ENCODE data around the gene SIM1.

The SIM1 gene

DNA sequence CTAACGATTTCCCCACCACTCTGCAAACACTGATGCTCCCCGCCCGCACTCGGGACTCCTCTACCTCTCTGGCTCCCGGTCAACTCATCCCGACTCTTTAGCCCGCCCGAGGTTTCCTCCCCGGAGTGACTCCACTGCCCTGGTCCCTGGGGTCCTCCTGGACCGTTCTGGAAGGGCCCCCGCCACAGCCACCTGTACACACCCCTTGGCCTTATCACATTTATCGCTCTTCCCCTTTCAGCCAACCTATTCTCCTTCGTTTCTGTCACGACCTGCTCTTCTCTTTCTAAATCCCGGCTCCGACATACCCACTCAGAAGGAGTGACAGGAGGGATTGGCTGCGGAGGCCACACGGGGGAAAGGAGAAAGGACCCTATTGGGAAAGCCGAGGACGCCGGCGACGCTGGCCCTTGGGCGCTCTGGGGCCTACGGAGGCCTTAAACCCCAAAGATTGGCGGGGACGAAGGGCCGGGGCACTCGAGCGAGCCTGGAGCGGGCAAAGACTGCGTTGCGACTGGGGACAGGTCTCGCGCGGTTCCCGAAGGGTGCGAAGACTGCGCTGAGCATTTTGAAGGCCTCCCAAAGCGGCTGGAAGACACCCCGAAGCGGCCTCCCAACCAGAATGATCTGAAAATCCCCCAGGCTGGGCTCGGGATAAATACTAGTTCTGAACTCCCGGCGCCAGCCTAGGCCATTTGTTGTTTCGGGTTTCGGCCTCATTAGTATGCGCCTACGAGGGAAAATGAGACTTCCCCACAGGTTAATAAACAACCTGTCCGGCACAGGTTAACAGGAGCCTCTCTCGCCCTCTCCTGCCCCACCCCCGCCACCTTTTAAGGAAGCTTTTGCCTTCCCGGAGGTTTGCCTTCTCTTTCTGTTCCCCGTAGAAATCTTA, 9.2 kb downstream of the SIM1 start:
- no peak for DNase-seq

DNA sequence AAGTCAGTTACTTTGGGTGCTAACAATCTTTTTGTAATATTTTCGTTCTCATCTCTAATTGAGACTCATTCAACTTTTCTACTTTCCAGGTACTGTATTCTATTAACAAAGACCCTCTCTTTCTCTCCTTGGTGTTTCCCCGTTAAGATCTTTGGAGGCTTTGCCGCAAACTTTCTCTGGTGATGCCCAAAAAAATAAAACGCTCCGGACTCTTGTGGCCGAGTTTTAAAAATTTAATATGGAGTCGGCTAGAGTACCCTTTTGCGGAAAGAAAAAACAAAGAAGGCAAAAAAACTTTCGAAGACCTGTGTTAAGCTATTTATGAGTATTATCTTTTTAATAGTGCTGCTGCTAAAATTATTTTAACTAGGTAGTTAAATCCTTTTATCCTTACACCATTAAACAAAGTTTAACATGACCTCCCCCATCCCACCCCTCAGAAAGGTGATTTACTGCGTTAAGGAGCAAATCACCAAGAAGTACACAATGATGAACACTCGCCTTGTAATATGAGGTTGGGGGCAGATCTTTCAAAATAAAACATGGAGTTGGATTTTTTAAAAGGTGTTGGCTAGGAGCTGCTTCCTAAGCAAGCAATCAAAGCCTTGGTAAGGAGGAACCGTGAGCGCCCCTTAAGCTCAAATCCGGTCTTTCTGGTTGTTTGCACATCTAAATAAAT, 10.0 kb downstream of the SIM1 start:
- DNase-seq, result no peak

DNA sequence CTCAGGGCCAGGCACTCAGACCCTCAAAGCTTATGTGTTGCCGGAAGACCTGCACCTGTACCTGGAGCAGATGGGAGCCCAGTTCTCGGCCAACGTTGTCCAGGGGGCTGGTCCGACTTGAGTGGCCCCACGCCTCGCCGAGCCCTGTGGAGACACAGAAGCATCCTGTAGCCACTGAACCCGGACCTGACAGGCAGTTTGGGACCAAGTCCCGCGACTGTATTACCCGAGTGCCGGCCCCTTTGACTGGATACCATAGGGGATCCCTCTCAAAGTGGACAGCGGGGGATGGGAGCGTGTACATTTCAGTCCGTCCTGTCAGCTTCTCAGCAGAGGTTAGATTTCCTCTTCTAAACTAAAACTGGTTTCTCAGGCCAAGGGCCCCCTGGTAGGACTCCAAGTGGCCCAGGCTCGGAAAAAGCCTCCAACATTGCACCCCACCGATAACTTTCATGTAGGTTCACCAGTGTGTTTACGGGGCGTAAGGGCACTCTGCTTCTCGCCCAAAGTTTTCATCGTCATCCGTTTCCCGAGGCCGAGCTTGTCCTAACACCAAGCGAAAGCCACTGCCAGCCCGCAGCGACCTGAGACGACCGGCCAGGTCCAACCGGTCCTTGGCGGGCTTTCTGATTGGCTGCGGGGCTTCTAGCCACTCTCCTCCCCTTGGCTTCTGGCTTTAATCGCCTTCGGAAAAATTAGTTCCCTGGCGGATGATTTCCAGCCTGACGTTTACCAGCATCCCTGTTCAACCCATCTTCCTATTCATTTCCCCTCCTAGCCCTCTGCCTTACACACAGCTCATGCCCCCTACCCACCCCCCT, 10.8 kb downstream of the SIM1 start:
- DNase-seq, result no peak

DNA sequence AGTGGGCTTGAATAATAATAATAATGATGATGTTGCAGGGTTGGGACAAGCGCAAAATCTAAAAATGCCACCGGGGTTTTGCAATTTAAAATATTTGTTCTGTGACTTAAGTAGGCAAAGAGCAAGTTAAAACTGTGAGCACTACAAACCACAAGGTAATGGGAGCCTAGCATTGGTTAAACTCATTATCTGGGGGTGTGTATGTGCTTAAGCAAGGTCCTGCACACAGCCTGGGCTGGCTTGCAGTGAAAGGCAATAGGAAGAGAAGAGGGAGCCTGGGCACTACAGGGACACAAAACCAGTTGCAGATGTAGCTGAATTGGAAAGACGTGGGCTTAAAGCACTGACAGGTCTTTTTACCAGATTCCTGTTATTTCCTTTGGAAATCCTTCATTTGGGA, 11.7 kb downstream of the SIM1 start:
- DNase-seq, result no peak

DNA sequence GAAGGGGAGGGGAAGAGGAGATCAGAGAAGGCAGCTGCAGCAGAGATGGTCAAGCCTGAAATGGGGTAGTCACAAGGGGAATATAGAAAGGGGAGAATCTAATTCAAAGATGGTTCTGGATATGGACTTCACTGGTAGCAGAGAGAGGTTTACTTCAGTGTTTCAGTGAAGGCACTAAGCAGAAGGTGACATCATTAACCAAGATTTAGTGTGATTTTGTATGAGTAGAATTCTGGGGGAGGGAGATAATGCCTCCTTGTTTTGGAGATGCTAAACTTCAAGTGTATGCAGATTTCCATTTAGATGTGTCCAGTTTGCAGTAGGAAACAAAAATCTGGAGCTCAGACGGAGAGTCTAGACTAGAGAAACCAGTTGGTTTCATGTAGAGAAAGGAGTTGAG, 13.1 kb downstream of the SIM1 start:
- DNase-seq, result no peak

DNA sequence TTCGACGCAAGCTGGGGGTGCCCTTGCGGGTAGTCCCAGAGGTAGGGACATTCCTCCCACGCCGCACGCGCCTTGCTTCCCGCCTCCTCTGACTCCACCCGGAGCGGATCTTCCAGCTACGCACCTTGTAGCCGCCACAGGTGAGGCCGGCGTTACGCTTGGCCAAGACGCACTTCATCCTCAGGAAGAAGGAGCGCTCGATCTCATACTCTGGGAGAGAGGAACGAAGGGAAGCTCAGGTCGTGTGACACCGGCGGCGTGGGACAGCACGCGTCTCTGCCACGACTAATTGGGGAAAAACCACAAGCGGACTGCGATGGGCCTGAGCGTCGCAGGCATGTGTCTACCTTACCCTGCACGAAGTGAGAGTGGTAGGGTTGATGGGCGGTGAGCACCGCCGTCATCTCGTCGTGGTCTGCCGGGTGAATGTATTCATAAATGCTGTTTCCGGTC, 15.5 kb downstream of the SIM1 start:
- no peak for DNase-seq

DNA sequence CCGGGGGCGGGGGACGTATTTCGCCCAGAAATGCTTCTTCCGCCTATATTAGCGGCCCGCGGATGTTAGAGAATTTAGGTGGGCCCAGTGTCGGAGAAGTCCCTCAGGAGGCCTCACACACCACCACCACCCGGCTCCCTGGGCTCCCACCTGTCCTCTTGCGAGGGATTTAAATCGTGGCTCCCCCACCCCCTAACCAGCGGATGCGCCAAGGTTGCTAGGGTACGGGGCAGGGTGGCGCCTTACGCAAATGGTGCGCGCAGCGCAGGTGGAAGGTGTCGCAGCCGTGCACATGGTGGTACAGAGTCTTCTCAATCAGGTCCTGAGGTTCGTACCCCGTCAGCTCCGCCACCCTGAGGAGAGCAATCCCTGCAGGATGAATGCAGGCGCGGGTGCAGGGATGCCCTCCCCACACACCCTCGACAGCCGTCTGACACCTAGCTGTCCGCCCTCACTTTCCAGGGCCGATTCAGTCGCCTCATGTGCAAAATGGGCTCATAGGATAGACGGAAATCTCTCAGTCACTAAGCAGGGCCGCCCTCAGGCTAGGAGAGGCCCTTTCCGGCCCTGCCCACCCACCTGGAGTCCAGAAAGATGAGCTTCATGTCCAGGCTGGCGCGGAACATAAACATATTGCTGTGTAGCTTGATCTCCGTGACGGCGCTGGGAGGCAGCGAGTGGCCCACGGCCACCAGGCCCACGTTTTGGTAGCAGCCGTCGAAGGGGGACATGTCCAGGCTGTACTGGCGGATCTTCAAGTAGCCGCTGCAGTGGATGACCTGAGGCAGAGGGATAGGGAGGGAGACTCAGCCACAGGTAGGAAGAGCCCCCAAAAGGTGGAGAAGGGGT, 16.6 kb downstream of the SIM1 start:
- no peak for DNase-seq

DNA sequence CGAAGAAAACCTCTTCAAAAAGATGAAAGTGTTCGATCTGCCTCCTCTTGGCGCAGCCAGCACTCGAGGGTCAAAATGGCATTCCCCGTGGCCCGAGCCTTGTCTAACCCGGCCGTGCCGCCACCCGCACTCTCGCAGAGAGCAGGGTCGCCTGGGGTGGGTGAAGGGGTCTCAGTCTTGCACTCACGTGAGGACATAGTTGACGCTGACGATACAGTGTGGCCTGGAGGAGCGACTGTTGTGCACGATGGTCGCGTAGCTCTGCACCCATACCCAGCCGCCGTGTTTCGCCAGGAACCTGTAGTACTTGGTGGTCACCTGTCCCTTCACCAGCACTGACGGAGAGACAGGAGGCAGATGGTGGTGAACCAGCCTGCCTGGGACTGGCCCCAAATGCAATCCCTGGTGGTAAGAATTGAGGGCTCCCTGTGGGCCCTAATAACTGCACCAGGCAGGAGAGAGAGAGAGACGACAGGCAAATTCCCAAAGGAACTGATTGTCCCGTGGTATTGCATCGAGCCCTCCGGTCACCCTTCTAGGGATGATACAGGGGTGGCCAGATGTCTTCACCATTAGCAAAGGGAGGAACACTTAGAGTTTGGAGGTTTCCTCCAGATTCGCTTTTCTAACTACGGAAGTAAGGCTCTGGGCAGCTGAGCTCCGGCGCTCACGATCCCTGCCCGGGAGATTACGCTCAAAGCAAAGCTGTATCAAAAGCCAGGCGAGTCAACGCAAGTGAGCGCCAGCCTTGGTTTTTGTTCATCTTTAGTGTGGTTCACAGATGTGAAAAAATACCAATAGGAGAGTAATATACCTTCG, 17.4 kb downstream of the SIM1 start:
- DNase-seq, result no peak

DNA sequence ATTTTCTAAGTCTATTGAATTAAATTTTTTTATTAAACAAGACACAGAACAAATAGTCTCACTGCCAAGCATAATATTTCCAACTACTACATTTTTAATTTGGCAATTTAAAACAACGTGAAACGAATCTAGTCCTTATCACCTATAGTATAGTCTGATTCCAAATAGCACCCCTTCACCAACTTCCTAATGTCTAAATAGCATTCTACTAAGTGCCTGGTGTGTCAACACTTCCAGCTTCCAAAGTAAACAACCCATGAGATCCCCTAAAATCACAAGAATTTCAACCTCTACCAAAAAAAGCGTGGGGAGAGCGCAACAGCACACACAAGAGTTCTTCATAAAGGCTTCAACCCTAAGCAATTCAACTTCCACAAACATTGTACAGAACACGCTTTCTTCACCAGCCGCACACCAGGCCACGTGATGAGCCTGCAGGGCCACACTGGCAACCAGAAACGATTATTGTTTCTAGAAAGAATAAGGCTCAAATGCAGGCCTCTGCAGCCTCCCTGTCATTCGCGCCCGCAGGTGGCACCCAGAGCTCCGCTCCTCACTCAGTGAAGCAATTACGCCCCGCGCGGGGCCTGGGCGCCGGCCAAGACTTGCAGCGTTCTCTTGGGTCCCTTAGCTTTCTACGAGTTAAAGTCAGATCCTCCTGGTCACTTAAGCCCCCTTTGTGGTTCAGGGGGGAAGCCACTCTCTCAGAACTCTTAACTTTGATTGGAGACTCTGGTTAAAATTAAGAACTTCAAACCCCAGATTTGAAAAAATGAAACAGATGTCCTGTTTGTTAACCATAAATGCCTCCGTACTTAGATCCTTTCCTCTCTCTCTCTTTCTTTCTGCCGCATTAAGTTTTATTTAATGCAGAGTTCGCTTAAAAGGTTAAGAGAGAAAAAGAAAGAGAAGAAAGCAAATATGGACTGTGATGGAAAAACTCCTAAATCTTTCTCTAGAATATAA, 18.3 kb downstream of the SIM1 start:
- DNase-seq, result no peak

DNA sequence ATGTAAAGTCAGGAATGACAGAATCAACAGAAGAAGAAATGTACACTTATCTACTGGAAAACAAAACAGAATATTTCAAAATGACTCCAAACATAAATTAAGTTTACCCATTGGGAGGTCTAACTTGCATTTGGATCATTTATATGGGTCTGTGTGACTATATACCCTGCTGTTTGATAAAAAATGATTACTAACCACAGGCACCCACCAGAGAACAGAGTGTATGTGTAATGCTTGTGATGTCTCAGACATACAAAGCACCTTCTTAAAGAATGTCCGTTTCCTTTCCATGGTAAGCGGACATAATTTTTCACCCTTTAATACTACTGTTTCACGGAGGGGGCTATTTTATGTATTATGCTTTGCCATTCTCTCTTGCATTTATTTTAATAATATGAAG, 19.2 kb downstream of the SIM1 start:
- DNase-seq, result no peak

DNA sequence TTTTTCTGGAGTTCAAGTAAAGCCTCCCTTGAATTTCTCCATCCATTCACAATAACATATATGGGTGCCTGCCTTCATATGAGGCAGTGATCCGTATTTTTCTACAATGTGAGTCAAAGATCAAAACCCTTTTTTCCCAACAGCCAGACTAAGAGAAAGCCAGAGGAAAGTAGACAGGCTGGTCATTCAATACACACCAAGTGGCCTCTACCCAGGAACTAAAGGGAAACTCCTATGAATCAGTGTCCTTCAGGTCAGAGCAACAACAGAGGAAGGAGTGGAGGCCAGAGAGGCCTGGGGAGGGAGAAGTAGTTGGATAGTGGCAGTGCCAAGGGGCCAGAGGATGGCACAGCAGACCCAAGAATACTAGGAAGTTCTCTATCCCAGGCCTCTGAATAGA, 23.8 kb downstream of the SIM1 start:
- no peak for DNase-seq

DNA sequence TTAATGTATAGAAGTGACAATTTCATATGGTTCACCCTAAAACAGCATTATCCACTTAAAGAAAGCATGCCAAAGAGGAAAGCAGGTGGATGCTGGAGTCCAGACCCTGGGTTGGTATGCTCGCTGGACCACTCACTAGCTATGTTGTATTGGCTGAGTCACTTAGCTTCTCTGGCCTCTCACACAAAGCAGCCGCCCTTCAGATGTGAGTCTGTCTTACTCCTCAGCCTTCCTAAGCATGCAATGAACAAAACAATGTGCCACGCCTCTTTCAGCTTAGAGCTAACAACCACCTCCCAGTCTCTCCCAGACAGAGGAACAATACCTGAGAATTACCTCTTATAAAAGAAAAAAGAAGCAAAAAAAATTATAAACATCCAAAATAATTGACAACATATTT, 29.4 kb downstream of the SIM1 start:
- DNase-seq, result no peak

DNA sequence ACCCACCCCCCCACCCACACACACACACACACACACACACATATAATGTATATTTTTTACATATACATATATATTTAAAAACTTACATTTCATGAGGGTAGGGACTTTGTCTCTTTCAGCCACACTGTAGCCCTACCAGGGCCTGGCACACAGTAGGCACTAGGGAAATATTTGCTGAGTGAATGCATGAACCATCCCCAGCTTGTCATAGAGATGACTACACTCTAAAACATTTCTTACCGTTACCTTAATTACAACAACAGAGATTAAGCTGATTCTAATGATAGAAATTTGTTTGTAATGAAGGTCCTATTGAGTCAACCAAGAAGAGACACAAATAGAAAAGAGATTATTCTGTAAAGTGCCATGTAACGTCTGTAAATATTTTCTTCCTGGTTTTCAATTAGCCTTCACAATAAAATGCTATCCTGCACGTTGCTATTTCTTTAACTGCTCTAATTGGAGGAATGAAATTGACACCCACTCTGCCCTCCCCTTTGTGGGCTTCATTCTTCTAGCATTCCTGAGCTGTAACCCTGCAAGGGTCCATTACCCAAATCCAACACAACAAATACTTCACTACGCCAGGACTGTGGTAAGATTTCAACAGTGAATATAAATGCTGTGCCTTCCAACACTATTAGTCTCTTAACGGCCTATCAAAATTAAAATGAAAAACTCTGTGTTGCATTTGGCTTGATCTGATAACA, 30.8 kb downstream of the SIM1 start:
- DNase-seq, result no peak

DNA sequence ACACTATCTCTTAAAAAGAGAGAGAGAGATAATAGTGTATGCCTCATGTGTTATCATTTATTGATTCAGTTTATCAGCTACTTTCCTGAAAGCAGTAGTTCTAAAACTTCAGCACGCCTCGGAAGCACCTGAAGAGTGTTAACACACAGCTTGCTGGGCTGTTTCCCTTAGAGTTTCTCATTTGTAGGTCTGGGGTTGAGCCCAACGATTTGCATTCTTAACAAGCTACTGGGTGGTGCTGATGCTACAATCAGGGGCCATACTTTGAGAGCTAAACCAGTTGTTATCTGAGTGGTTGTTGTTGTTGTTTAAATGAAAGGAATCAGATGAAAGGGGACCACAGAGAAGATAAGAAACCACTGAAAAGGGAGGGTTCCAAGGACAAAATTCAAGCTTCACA, 32.6 kb downstream of the SIM1 start:
- no peak for DNase-seq

DNA sequence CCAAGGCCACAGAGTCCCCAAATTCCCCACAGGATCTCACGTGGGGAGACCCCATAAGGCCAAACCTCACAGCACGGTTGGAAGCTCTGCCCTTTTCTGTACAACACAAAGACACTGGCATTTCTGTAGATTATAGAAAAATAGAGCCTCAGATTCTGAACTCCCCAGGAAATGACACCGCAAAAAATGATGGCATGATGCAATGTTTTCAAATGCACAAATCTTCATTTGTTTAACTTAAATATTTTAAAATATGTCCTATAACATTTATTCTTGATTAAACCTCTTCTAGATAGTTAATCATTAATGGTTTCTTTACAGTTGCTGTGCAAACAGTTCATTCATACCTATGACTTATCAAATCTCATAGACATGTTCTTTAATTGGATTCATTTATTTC, 33.8 kb downstream of the SIM1 start:
- DNase-seq, result no peak

DNA sequence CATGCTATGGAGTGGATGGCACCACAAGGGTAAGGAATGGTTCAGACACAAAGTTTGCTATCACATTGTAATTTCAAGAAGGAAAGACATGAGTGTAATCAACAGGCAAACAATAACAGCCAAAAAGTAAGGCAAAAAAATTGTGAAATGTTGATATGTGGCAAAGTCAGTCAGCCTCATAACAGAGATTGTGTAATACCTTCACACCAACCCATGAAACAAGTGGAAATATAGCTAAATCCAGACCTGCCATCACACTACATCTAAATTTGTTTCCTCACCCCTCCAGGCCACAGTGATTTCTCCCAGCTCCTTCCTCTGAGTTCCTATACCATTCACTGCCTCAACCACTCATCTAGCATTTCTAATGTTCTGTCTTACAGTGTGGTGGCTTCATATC, 37.3 kb downstream of the SIM1 start:
- no peak for DNase-seq

DNA sequence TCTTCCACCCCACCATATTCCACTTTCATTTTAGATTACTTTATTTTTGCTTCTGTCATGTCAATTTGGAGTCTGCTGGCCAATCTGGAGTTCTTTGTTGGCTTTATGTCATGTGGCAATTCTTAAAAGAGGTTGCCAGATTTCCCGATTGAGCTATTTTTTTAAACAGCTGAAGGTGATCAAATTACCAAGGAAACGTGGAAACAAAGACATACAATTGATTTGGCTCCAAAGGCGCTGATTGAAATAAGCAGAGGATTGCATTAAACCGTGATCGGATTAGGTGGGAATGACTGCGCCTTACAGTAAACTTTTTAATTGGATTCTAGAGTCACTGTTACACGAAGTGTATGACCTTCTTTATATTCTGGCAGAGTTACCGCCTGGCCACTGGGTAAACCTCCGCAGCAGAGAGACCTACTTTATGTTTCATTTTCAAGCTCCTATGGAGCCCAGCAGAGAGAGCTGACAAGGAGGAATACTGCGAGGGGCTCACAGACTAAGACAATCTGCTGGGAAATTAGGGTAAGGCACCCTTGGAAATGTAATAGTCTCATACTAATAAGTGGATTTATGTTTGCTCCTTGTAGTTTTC, 37.9 kb downstream of the SIM1 start:
- no peak for DNase-seq

DNA sequence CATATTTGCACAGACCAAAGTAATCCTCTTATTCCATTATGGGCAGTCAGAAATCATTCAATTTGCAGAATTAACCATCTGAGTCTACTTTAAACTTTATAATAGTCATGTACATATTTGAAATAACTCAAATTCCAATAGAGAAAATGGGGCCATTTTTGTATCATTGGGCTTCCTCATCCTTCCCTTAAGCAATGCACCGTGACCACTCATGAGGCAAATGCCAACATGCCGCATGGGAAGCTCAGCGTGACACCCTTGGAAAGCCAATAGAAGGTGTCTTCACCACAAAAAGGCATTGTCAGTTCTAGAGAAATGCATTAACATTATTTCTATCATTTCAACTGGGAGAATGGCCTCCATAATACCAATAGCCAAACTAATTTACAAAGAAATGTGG, 38.5 kb downstream of the SIM1 start:
- no peak for DNase-seq

DNA sequence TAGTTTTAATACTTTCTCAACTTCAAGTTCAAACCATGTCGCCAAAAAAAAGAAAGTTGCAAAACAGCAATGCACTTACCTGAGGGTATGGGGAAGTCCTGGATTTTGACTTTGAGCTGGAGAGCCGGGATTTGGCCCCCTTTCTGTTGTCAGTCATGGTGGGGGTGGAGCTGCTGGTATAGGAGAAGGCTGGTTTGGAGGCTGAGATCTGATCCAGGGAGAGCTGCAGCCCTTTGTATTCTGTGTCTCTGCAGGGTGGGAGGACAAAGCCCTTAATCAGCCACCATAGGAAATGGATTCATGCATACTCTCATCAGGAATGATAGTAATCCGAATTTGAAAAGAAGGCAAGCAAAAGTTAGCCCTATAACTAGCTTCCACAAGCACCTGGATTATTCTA, 44.0 kb downstream of the SIM1 start:
- DNase-seq, result no peak
